ENCODE data around the gene SULT1C3. TPM values are rescaled to one million over a fixed set of nuclear protein-coding genes. Genes with fewer than 3 reads are reported as not detected.

The SULT1C3 gene
- total and polyA plus RNA-seq, 4 donors, result not detected

DNA sequence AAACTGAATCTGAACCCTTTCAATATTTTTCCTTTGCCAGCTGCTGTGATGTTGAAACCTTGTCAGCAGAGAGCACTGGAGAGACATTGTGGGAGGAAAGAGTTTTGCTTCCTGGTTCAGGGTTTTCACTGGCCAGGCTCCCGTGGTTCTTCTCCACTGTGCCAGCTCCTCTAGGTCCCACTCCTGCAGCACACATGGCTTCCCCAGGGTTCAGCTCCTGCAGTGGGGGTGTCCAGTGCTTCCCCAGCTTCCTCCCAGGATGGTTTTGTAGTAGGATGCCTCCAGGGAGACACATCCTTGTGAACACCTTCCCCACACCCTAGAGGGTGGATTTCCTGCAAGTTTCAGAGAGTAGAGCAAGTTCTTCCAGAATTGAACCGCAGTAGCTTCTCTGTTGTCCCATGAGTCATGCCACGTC is 24.0 kb upstream of the SULT1C3 start:
- Histone ChIP-seq H3K36me3 (ENCODE audit: control insufficient read depth in 4 of 4, insufficient read depth in 3 of 4, low read depth in 1 of 4, low read length in 3 of 4) (no peaks in the 10 kb centered on the region), H3K9me3 (ENCODE audit: control insufficient read depth in 4 of 4, low read length in 3 of 4) (no peaks in the 10 kb centered on the region), H3K4me1 (ENCODE audit: control insufficient read depth in 4 of 4, insufficient read depth in 4 of 4, low read length in 3 of 4) (peaks cover 0 to 7% (median 0%) of the 10 kb centered on the region in 4 donors), H3K27me3 (ENCODE audit: control insufficient read depth in 4 of 4, insufficient read depth in 4 of 4, low read length in 3 of 4) (no peaks in the 10 kb centered on the region), H3K4me3 (ENCODE audit: low read depth in 1 of 3, low read length in 3 of 3) (peak overlapping the region in 1 of 3 donors; percentile 7), H3K9ac (ENCODE audit: low read depth in 1 of 2, low read length in 2 of 2) (no peak overlapping the region), H3K27ac (ENCODE audit: low read depth in 1 of 2, low read length in 2 of 2) (no peak overlapping the region)
- TF ChIP-seq JUND (IDR thresholded peaks at IDR 0.05), result no peak
- TF ChIP-seq GABPA (IDR thresholded peaks at IDR 0.05 in 1 of 2, conservative IDR thresholded peaks at IDR 0.05 in 1 of 2), result no peak
- TF ChIP-seq, protein P1, sequence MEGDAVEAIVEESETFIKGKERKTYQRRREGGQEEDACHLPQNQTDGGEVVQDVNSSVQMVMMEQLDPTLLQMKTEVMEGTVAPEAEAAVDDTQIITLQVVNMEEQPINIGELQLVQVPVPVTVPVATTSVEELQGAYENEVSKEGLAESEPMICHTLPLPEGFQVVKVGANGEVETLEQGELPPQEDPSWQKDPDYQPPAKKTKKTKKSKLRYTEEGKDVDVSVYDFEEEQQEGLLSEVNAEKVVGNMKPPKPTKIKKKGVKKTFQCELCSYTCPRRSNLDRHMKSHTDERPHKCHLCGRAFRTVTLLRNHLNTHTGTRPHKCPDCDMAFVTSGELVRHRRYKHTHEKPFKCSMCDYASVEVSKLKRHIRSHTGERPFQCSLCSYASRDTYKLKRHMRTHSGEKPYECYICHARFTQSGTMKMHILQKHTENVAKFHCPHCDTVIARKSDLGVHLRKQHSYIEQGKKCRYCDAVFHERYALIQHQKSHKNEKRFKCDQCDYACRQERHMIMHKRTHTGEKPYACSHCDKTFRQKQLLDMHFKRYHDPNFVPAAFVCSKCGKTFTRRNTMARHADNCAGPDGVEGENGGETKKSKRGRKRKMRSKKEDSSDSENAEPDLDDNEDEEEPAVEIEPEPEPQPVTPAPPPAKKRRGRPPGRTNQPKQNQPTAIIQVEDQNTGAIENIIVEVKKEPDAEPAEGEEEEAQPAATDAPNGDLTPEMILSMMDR (IDR thresholded peaks at IDR 0.05; ENCODE audit: low read depth, low read length, missing input control), result peak; percentile 26
- TF ChIP-seq RXRA (IDR thresholded peaks at IDR 0.05), result no peak
- TF ChIP-seq YY1 (IDR thresholded peaks at IDR 0.05), result no peak
- peak in 1 of 2 donors; percentile 21 for TF ChIP-seq HNF4A (conservative IDR thresholded peaks at IDR 0.05)
- peak; percentile 76 to 78 for TF ChIP-seq RAD21 (IDR thresholded peaks at IDR 0.05)
- DNase-seq (ENCODE audit: low spot score), result no peak
- WGBS, result 40% methylated on average over 3 of the region's 3 CpGs

DNA sequence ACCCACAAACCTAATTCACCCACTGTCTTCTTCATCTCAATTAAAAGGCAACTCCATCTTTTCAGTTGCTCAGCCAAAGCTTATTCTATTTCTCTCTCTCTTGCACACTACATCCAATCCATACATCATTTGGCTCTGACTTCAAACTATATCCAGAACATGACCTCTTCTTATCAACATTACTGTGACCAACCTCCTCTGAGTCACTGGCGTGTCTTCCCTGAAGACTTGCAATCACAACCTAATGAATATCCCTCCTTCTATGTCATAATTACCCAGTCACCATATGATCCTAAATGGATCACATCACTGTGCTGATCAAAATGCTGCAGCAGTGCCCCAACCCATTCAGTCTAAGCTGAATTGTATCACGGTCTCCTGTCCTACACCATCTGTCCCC is 22.6 kb upstream of the SULT1C3 start:
- H3K27ac ChIP-seq (ENCODE audit: low read depth in 1 of 2, low read length in 2 of 2), result no peak overlapping the region
- peaks cover 0 to 7% (median 0%) of the 10 kb centered on the region in 4 donors for H3K4me1 ChIP-seq (ENCODE audit: control insufficient read depth in 4 of 4, insufficient read depth in 4 of 4, low read length in 3 of 4)
- H3K9ac ChIP-seq (ENCODE audit: low read depth in 1 of 2, low read length in 2 of 2), result no peak overlapping the region
- no peak for DNase-seq (ENCODE audit: low spot score)
- no peaks in the 10 kb centered on the region for H3K9me3 ChIP-seq (ENCODE audit: control insufficient read depth in 4 of 4, low read length in 3 of 4)
- TF ChIP-seq, protein P2, sequence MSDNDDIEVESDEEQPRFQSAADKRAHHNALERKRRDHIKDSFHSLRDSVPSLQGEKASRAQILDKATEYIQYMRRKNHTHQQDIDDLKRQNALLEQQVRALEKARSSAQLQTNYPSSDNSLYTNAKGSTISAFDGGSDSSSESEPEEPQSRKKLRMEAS (IDR thresholded peaks at IDR 0.05), result no peak
- no peak for TF ChIP-seq EGR1 (IDR thresholded peaks at IDR 0.05; ENCODE audit: low read depth in 2 of 2)
- no peak for TF ChIP-seq RXRA (IDR thresholded peaks at IDR 0.05)
- no peak for TF ChIP-seq YY1 (IDR thresholded peaks at IDR 0.05)
- TF ChIP-seq, protein P3, sequence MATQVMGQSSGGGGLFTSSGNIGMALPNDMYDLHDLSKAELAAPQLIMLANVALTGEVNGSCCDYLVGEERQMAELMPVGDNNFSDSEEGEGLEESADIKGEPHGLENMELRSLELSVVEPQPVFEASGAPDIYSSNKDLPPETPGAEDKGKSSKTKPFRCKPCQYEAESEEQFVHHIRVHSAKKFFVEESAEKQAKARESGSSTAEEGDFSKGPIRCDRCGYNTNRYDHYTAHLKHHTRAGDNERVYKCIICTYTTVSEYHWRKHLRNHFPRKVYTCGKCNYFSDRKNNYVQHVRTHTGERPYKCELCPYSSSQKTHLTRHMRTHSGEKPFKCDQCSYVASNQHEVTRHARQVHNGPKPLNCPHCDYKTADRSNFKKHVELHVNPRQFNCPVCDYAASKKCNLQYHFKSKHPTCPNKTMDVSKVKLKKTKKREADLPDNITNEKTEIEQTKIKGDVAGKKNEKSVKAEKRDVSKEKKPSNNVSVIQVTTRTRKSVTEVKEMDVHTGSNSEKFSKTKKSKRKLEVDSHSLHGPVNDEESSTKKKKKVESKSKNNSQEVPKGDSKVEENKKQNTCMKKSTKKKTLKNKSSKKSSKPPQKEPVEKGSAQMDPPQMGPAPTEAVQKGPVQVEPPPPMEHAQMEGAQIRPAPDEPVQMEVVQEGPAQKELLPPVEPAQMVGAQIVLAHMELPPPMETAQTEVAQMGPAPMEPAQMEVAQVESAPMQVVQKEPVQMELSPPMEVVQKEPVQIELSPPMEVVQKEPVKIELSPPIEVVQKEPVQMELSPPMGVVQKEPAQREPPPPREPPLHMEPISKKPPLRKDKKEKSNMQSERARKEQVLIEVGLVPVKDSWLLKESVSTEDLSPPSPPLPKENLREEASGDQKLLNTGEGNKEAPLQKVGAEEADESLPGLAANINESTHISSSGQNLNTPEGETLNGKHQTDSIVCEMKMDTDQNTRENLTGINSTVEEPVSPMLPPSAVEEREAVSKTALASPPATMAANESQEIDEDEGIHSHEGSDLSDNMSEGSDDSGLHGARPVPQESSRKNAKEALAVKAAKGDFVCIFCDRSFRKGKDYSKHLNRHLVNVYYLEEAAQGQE (IDR thresholded peaks at IDR 0.05), result no peak
- TF ChIP-seq, protein P4, sequence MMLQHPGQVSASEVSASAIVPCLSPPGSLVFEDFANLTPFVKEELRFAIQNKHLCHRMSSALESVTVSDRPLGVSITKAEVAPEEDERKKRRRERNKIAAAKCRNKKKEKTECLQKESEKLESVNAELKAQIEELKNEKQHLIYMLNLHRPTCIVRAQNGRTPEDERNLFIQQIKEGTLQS (IDR thresholded peaks at IDR 0.05), result no peak
- TF ChIP-seq, protein P5, sequence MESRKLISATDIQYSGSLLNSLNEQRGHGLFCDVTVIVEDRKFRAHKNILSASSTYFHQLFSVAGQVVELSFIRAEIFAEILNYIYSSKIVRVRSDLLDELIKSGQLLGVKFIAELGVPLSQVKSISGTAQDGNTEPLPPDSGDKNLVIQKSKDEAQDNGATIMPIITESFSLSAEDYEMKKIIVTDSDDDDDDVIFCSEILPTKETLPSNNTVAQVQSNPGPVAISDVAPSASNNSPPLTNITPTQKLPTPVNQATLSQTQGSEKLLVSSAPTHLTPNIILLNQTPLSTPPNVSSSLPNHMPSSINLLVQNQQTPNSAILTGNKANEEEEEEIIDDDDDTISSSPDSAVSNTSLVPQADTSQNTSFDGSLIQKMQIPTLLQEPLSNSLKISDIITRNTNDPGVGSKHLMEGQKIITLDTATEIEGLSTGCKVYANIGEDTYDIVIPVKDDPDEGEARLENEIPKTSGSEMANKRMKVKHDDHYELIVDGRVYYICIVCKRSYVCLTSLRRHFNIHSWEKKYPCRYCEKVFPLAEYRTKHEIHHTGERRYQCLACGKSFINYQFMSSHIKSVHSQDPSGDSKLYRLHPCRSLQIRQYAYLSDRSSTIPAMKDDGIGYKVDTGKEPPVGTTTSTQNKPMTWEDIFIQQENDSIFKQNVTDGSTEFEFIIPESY (IDR thresholded peaks at IDR 0.05), result no peak
- TF ChIP-seq FOXA1 (IDR thresholded peaks at IDR 0.05), result no peak
- no peak for TF ChIP-seq TAF1 (conservative IDR thresholded peaks at IDR 0.05)
- no peak for TF ChIP-seq JUND (IDR thresholded peaks at IDR 0.05)
- H3K27me3 ChIP-seq (ENCODE audit: control insufficient read depth in 4 of 4, insufficient read depth in 4 of 4, low read length in 3 of 4), result no peaks in the 10 kb centered on the region
- no peaks in the 10 kb centered on the region for H3K36me3 ChIP-seq (ENCODE audit: control insufficient read depth in 4 of 4, insufficient read depth in 3 of 4, low read depth in 1 of 4, low read length in 3 of 4)
- no peak overlapping the region for H3K4me3 ChIP-seq (ENCODE audit: low read depth in 1 of 3, low read length in 3 of 3)
- 95% methylated on average over 2 of the region's 2 CpGs for WGBS

All from liver (tissue), 9 donors.